ENCODE results near the gene SLC6A17. TPM values are rescaled to one million over a fixed set of nuclear protein-coding genes. Genes with fewer than 3 reads are reported as not detected.
A peak's percentile ranks its signal among the peaks of the same experiment; 100 is the strongest.

SLC6A17 gene
- total RNA-seq, 1 donor from 2014 or later: 0.11 TPM

DNA sequence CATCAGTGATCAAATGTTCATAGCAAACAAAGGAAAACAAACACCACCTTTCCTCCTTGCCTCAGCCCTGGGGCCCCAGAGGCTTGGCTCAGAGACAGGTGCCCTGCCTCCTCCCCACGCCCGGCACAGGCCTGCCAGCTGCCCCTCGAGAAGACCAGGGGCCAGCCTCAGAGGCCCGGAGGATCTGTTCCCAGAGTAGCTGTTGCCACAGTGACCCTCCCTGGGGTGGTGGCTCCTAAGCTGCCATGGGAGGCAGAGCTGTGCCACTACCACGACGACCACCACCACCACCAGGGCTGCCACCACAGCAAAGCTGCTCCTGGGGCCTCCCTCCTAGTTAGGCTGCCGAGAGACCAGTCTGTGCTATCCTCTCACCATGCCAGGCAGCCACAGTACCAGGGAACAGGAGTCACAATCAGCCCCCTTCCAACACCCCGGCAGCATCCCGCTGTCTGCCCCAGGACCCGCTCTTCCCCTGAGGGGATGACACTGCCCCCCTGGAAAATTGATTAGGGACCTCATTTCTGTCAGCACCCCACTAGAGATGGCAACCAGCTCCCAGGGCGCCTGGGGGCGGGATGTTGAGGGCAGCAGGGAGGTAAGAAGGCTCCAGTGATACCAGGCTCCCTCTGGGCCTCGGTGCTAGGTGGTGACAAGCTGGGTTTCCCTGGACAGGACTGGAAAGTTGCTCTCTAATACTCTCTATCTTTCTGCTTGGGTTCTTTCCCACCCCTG lies 90.3 kb downstream of the SLC6A17 start:
- intact Hi-C loops (cut with DNase I): no loop called here
- Histone ChIP-seq H3K36me3 (no peaks in the 10 kb centered on the region), H3K27me3 (no peaks in the 10 kb centered on the region), H3K27ac (no peak overlapping the region), H3K4me3 (no peak overlapping the region), H3K4me1 (peaks cover 0 to 9% of the 10 kb centered on the region in 2 donors), H3K9me3 (no peaks in the 10 kb centered on the region)
- DNase-seq (ENCODE audit: low spot score in 2 of 2): no peak
- TF ChIP-seq CTCF (IDR thresholded peaks at IDR 0.05): no peak

DNA sequence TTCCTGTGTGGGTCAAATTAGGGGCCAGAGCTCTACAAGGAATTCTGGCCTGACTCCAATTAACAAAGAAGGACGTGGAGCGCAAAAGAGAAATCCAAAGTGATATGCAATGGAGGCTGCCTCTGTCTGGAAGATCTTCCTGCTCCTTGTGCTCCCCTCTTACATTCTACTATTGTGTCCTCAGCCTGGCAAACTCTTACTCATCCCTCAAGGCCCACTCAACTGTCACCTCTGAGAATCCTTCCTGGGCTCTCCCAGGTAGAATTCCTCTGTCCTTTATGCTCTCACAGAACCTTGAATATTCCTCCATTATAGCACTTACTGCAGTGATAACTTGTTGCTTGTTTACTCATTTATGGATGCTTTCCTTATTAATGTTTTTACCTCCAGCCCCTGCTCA lies 91.2 kb downstream of the SLC6A17 start:
- Histone ChIP-seq H3K27me3 (no peaks in the 10 kb centered on the region), H3K4me3 (no peak overlapping the region), H3K36me3 (no peaks in the 10 kb centered on the region), H3K4me1 (peaks cover 0 to 9% of the 10 kb centered on the region in 2 donors), H3K9me3 (no peaks in the 10 kb centered on the region), H3K27ac (no peak overlapping the region)
- no peak for TF ChIP-seq CTCF (IDR thresholded peaks at IDR 0.05)
- intact Hi-C loops (cut with DNase I): no loop called here
- DNase-seq (ENCODE audit: low spot score in 2 of 2): no peak

DNA sequence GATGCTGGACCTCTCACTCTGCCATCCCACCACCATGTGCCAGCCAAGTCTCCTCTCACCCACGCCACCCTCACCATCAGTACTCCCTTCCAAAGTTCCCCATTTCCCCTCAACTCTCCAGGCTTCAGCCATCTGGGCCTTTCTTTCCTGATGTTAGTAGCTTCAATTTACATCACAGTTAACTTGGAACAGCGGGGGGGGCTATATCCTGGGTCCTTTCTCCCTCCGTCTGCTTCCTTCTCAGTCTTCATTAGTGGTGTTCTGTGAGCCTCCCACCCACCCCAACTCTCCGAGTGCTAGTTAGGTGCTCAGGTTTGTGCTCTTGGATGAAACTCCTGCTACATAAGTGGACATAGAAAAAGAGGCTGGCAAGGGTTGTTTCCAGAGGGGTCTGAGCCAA lies 91.8 kb downstream of the SLC6A17 start:
- TF ChIP-seq CTCF (IDR thresholded peaks at IDR 0.05): no peak
- DNase-seq (ENCODE audit: low spot score in 2 of 2): no peak
- intact Hi-C loops (cut with DNase I): no loop called here
- H3K4me1 ChIP-seq: peaks cover 0 to 9% of the 10 kb centered on the region in 2 donors
- no peaks in the 10 kb centered on the region for H3K27me3 ChIP-seq
- no peak overlapping the region for H3K27ac ChIP-seq
- H3K36me3 ChIP-seq: no peaks in the 10 kb centered on the region
- H3K4me3 ChIP-seq: no peak overlapping the region
- H3K9me3 ChIP-seq: no peaks in the 10 kb centered on the region

- Histone ChIP-seq H3K4me1 (peaks cover 0 to 9% of the 10 kb centered on the region in 2 donors), H3K27me3 (no peaks in the 10 kb centered on the region), H3K27ac (no peak overlapping the region), H3K4me3 (no peak overlapping the region), H3K9me3 (no peaks in the 10 kb centered on the region), H3K36me3 (no peaks in the 10 kb centered on the region)
- TF ChIP-seq CTCF (IDR thresholded peaks at IDR 0.05): no peak
- intact Hi-C loops (cut with DNase I): no loop called here
- DNase-seq (ENCODE audit: low spot score in 2 of 2): no peak
Observed at GRCh38 chr1:110242731-110243130, 92.4 kb downstream of the SLC6A17 start.

- H3K27ac ChIP-seq: peak overlapping the region in 1 of 2 donors; percentile 59
- no peaks in the 10 kb centered on the region for H3K9me3 ChIP-seq
- H3K4me1 ChIP-seq: peaks cover 0 to 9% of the 10 kb centered on the region in 2 donors
- H3K4me3 ChIP-seq: no peak overlapping the region
- no peaks in the 10 kb centered on the region for H3K36me3 ChIP-seq
- TF ChIP-seq CTCF (IDR thresholded peaks at IDR 0.05): no peak
- no peak for DNase-seq (ENCODE audit: low spot score in 2 of 2)
- intact Hi-C loops (cut with DNase I): no loop called here
- no peaks in the 10 kb centered on the region for H3K27me3 ChIP-seq
Observed at GRCh38 chr1:110243146-110243545, 92.9 kb downstream of the SLC6A17 start.

Data from ascending aorta (tissue), 2 donors.